Measurements from ENCODE around the gene POFUT1. TPM values are rescaled to one million over a fixed set of nuclear protein-coding genes. Genes with fewer than 3 reads are reported as not detected.

POFUT1 gene
- total and polyA plus RNA-seq, 2 experiments from 2014 or later, result 9.3 to 34.0 TPM

GRCh38 chr20:32236048-32236533 is 28.4 kb downstream of the POFUT1 start (continued):
- TF ChIP-seq NANOG (IDR thresholded peaks at IDR 0.05; ENCODE audit: borderline replicate concordance) (no peak), POLR2AphosphoS5 (IDR thresholded peaks at IDR 0.05; ENCODE audit: low read depth) (no peak), ZNF331 (CRISPR knock-in tag; IDR thresholded peaks at IDR 0.05; ENCODE audit: low read depth) (no peak), CTCF (conservative IDR thresholded peaks at IDR 0.05; ENCODE audit: low read depth in 2 of 2) (no peak)

DNA sequence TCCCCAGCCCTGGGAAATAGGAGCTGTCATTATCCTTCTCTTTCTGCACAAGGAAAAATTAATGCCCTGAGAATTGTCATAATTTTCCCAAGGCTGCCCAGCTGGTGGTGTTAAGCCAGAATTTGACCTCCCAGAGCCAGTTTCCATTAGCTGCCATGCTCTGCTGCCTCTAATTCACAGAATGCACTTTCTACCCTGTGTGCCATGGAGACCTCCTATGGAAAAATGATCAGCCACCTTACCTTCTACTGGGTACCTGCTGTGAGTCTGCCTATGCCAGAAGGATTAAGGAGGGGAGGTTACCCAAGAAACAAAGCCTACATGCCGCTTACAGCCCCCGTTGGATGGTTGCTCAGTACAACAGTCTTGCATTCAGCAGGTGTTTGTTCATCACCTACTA is 29.1 kb downstream of the POFUT1 start:
- DNase-seq (ENCODE audit: low spot score) (no peak), ATAC-seq (no peak)
- Histone ChIP-seq H4K20me1 (replicated peaks; ENCODE audit: insufficient read depth) (no peaks in the 10 kb centered on the region; the same call in none of the 2 replicates), H3K4me3 (no peak overlapping the region), H2AFZ (no peak overlapping the region), H3K27me3 (ENCODE audit: insufficient read depth) (no peaks in the 10 kb centered on the region), H3K4me2 (no peak overlapping the region), H3K79me2 (replicated peaks; ENCODE audit: insufficient read depth) (no peaks in the 10 kb centered on the region), H3F3A (replicated peaks; ENCODE audit: low read depth) (peaks cover 10% of the 10 kb centered on the region; the same call in 1 of the 2 replicates), H3K36me3 (ENCODE audit: insufficient read depth) (peaks cover 17% of the 10 kb centered on the region), H3K4me1 (ENCODE audit: insufficient read depth) (peaks cover 14% of the 10 kb centered on the region; the same call in 1 of the 2 replicates), H3K9me2 (ENCODE audit: insufficient read depth) (no peaks in the 10 kb centered on the region), H3K27ac (ENCODE audit: low read depth) (no peak overlapping the region)
- Mint-ChIP-seq H3K27me3 (ENCODE audit: insufficient read depth, low read depth, poor library complexity) (peaks cover 1% of the 10 kb centered on the region), H3K4me1 (peaks cover 13% of the 10 kb centered on the region), H3K36me3 (ENCODE audit: low read depth) (peaks cover 33% of the 10 kb centered on the region), H3K4me3 (no peak overlapping the region), H3K9me3 (no peaks in the 10 kb centered on the region), H3K27ac (no peak overlapping the region)
- TF ChIP-seq NANOG (IDR thresholded peaks at IDR 0.05; ENCODE audit: borderline replicate concordance) (no peak), POLR2AphosphoS5 (IDR thresholded peaks at IDR 0.05; ENCODE audit: low read depth) (no peak), STAT1 (IDR thresholded peaks at IDR 0.05; ENCODE audit: unreplicated experiment) (no peak), CTCF (conservative IDR thresholded peaks at IDR 0.05; ENCODE audit: low read depth in 2 of 2) (no peak), CREB1 (CRISPR knock-in tag; IDR thresholded peaks at IDR 0.05; ENCODE audit: low read depth) (no peak), ETS1 (IDR thresholded peaks at IDR 0.05) (no peak), ZNF331 (CRISPR knock-in tag; IDR thresholded peaks at IDR 0.05; ENCODE audit: low read depth) (no peak)
- TF ChIP-seq, protein P1, sequence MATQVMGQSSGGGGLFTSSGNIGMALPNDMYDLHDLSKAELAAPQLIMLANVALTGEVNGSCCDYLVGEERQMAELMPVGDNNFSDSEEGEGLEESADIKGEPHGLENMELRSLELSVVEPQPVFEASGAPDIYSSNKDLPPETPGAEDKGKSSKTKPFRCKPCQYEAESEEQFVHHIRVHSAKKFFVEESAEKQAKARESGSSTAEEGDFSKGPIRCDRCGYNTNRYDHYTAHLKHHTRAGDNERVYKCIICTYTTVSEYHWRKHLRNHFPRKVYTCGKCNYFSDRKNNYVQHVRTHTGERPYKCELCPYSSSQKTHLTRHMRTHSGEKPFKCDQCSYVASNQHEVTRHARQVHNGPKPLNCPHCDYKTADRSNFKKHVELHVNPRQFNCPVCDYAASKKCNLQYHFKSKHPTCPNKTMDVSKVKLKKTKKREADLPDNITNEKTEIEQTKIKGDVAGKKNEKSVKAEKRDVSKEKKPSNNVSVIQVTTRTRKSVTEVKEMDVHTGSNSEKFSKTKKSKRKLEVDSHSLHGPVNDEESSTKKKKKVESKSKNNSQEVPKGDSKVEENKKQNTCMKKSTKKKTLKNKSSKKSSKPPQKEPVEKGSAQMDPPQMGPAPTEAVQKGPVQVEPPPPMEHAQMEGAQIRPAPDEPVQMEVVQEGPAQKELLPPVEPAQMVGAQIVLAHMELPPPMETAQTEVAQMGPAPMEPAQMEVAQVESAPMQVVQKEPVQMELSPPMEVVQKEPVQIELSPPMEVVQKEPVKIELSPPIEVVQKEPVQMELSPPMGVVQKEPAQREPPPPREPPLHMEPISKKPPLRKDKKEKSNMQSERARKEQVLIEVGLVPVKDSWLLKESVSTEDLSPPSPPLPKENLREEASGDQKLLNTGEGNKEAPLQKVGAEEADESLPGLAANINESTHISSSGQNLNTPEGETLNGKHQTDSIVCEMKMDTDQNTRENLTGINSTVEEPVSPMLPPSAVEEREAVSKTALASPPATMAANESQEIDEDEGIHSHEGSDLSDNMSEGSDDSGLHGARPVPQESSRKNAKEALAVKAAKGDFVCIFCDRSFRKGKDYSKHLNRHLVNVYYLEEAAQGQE (IDR thresholded peaks at IDR 0.05; ENCODE audit: unreplicated experiment), result no peak
- TF ChIP-seq, protein P2, sequence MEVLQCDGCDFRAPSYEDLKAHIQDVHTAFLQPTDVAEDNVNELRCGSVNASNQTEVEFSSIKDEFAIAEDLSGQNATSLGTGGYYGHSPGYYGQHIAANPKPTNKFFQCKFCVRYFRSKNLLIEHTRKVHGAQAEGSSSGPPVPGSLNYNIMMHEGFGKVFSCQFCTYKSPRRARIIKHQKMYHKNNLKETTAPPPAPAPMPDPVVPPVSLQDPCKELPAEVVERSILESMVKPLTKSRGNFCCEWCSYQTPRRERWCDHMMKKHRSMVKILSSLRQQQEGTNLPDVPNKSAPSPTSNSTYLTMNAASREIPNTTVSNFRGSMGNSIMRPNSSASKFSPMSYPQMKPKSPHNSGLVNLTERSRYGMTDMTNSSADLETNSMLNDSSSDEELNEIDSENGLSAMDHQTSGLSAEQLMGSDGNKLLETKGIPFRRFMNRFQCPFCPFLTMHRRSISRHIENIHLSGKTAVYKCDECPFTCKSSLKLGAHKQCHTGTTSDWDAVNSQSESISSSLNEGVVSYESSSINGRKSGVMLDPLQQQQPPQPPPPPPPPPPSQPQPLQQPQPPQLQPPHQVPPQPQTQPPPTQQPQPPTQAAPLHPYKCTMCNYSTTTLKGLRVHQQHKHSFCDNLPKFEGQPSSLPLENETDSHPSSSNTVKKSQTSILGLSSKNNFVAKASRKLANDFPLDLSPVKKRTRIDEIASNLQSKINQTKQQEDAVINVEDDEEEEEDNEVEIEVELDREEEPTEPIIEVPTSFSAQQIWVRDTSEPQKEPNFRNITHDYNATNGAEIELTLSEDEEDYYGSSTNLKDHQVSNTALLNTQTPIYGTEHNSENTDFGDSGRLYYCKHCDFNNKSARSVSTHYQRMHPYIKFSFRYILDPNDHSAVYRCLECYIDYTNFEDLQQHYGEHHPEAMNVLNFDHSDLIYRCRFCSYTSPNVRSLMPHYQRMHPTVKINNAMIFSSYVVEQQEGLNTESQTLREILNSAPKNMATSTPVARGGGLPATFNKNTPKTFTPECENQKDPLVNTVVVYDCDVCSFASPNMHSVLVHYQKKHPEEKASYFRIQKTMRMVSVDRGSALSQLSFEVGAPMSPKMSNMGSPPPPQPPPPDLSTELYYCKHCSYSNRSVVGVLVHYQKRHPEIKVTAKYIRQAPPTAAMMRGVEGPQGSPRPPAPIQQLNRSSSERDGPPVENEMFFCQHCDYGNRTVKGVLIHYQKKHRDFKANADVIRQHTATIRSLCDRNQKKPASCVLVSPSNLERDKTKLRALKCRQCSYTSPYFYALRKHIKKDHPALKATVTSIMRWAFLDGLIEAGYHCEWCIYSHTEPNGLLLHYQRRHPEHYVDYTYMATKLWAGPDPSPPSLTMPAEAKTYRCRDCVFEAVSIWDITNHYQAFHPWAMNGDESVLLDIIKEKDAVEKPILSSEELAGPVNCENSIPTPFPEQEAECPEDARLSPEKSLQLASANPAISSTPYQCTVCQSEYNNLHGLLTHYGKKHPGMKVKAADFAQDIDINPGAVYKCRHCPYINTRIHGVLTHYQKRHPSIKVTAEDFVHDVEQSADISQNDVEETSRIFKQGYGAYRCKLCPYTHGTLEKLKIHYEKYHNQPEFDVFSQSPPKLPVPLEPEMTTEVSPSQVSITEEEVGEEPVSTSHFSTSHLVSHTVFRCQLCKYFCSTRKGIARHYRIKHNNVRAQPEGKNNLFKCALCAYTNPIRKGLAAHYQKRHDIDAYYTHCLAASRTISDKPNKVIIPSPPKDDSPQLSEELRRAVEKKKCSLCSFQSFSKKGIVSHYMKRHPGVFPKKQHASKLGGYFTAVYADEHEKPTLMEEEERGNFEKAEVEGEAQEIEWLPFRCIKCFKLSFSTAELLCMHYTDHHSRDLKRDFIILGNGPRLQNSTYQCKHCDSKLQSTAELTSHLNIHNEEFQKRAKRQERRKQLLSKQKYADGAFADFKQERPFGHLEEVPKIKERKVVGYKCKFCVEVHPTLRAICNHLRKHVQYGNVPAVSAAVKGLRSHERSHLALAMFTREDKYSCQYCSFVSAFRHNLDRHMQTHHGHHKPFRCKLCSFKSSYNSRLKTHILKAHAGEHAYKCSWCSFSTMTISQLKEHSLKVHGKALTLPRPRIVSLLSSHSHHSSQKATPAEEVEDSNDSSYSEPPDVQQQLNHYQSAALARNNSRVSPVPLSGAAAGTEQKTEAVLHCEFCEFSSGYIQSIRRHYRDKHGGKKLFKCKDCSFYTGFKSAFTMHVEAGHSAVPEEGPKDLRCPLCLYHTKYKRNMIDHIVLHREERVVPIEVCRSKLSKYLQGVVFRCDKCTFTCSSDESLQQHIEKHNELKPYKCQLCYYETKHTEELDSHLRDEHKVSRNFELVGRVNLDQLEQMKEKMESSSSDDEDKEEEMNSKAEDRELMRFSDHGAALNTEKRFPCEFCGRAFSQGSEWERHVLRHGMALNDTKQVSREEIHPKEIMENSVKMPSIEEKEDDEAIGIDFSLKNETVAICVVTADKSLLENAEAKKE (CRISPR knock-in tag; IDR thresholded peaks at IDR 0.05), result no peak

Data from GM23338 (cell line).